Vagina (tissue), 2 donors: ENCODE results near the gene LAMB4.

ENCODE experiments used
- CTCF ChIP-seq, 3 experiments: fragments of 450-650 bp in 2 of 3; fragments of 200-600 bp in 1 of 3; sonication (generic) in 1 of 3; IDR thresholded peaks; one replicate each; pipeline ENCODE4 v1.5.1; 2017 to 2019; ENCODE audit warnings: antibody characterized with exemption in 3 of 3, mild to moderate bottlenecking in 2 of 3, moderate library complexity in 2 of 3
- POLR2A ChIP-seq, 2 donors: fragments of 450-650 bp; IDR thresholded peaks; one replicate each; pipeline ENCODE4 v1.6.1; 2017; ENCODE audit warnings: antibody characterized with exemption in 2 of 2, mild to moderate bottlenecking in 2 of 2, moderate library complexity in 2 of 2
- POLR2AphosphoS5 ChIP-seq, 2 donors: sonication (generic); formaldehyde crosslinking; IDR thresholded peaks; one replicate each; pipeline ENCODE4 v1.9.0; 2017; ENCODE audit warnings: antibody characterized with exemption in 2 of 2, mild to moderate bottlenecking in 2 of 2, low read depth in 1 of 2; ENCODE audit not compliant: insufficient read depth in 1 of 2

DNA sequence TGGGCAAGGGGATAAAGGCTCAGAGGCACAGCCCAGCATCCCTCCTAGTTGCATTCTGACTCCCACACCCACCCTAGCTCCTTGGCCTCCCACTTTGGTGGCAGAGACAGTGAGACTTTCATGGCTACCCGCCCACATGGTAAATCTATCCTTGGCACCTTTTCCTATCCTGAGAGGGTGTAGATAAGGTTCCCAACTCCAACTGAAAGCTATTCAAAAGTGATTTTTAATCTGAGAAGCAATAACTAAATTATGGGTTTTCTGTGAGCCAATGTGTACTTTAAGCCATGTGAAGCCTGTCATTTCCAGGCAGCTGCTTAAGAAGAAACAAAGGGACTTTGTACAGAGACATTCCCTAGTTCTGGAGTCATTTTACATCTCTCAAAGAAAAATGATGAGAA, 136.3 kb downstream of the LAMB4 start:
- TF ChIP-seq CTCF (IDR thresholded peaks at IDR 0.05) (no peak), POLR2AphosphoS5 (IDR thresholded peaks at IDR 0.05; ENCODE audit: insufficient read depth in 1 of 2, low read depth in 1 of 2) (no peak), POLR2A (IDR thresholded peaks at IDR 0.05) (no peak)
